ENCODE results near the gene DDX11. TPM values are rescaled to one million over a fixed set of nuclear protein-coding genes. Genes with fewer than 3 reads are reported as not detected.
A peak's percentile ranks its signal among the peaks of the same experiment; 100 is the strongest.

DDX11 gene
- total and polyA plus RNA-seq, 2 of the 4 experiments (the other 2 are of a cell fraction) = 10.8 to 17.6 TPM

DNA sequence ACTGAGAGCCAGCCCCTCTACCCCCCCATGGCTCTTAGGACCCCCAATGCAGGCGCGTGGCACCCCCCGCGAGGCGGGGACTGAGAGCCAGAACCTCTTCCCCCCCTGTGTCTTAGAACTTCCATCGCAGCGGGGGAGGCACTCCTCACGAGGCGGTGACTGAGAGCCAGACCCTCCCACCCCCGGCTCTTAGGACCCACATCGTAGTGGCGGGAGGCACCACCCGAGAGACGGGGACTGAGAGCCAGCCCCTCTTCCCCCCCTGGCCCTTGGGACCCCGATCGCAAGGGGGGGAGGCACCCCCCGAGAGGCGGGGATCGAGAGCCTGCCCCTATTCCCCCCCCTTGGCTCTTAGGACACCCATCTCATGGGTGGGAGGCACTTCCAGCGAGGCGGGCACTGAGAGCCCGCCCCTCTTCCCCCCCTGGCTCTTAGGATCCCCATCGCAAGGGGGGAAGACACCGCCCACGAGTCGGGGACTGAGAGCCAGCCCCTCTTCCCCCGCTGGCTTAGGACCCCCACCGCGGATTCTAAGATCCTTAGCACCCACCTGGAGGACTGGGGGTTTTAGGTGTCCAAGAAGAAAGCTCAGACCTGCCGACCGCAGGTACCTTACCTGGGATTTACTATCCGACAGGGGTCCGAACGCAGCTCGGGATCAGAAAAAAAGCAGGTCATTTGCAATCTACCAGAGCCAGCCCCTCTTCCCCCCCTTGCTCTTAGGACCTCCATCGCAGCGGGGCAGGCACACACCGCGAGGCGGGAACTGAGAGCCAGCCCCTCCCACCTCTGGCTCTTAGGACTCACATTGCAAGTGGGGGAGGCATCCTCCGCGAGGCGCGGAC is 44.9 kb downstream of the DDX11 start:
- intact Hi-C loops (cut with micrococcal nuclease) (no loop called here), in situ Hi-C loops (cut with MboI; ENCODE audit: low sequenced_read_pairs) (no loop called here), dilution Hi-C loops (cut with HindIII; ENCODE audit: low sequenced_read_pairs, unreplicated experiment) (no loop called here)
- no TSS peak for BruUV-seq (replicated peaks)
- H2AFZ ChIP-seq (replicated peaks; ENCODE audit: low read length, poor library complexity) = peak overlapping the region; percentile 21
- peaks cover 3% of the 10 kb centered on the region; the same call in 1 of the 2 replicates for H3K4me1 ChIP-seq (ENCODE audit: control insufficient read depth, insufficient read depth, low read length)
- no peak for DNase-seq
- H3K23ac ChIP-seq (ENCODE audit: low read depth, low read length) = no peak overlapping the region
- peaks cover 36% of the 10 kb centered on the region for H3K27me3 ChIP-seq (ENCODE audit: control insufficient read depth, insufficient read depth, low read length)
- no peak overlapping the region for H4K91ac ChIP-seq (ENCODE audit: insufficient read depth, low read depth, low read length)
- ATAC-seq (ENCODE audit: low read depth) = peak; percentile 49
- no peak overlapping the region for H4K8ac ChIP-seq (ENCODE audit: low read depth in 2 of 2, low read length in 2 of 2)
- H2AK5ac ChIP-seq (ENCODE audit: low read depth, low read length) = no peak overlapping the region
- no peak overlapping the region for H2BK120ac ChIP-seq (ENCODE audit: low read depth, low read length)
- no peak overlapping the region for H3K14ac ChIP-seq (replicated peaks; ENCODE audit: low read depth, low read length)
- peak overlapping the region; percentile 79; the same call in 1 of the 2 replicates for H3K4me2 ChIP-seq (ENCODE audit: low read depth, low read length)
- H3K9me3 ChIP-seq (ENCODE audit: control insufficient read depth, insufficient read depth, low read length) = no peaks in the 10 kb centered on the region
- H2BK15ac ChIP-seq (ENCODE audit: low read depth, low read length) = no peak overlapping the region
- no peak overlapping the region for H3K56ac ChIP-seq (ENCODE audit: extremely low read depth, insufficient read depth, low read length)
- no peak overlapping the region for H3K4ac ChIP-seq (ENCODE audit: low read depth, low read length)
- 7% methylated on average over 2 of the region's 44 CpGs; no CpG with 5 or more reads in 1 of the 2 experiments for WGBS, 2 experiments (ENCODE audit: extremely low coverage in 2 of 2, insufficient read length in 1 of 2)
- H3K27ac ChIP-seq (ENCODE audit: insufficient read depth, low read length) = no peak overlapping the region
- H3K9ac ChIP-seq (ENCODE audit: low read depth, low read length) = no peak overlapping the region
- H3K79me1 ChIP-seq (ENCODE audit: low read depth in 1 of 2, low read length in 2 of 2) = no peaks in the 10 kb centered on the region
- H4K5ac ChIP-seq (ENCODE audit: low read depth, low read length) = no peak overlapping the region
- no peaks in the 10 kb centered on the region for H3K36me3 ChIP-seq (ENCODE audit: control insufficient read depth, insufficient read depth, low read length)
- H4K20me1 ChIP-seq (ENCODE audit: insufficient read depth, low read length) = no peaks in the 10 kb centered on the region
- no peak overlapping the region for H3K4me3 ChIP-seq (ENCODE audit: insufficient read depth, low read depth, low read length)
- POLR2A ChIA-PET (ENCODE audit: unreplicated experiment) = no interaction called here
- no peak overlapping the region for H2BK20ac ChIP-seq (ENCODE audit: low read depth, low read length)
- CTCF ChIA-PET = no interaction called here
- no peak overlapping the region for H2AK9ac ChIP-seq (replicated peaks; ENCODE audit: low read depth, low read length, poor library complexity)
- no peak overlapping the region for H2BK5ac ChIP-seq (ENCODE audit: low read depth, low read length, poor library complexity, severe bottlenecking)
- H3K9me1 ChIP-seq (ENCODE audit: insufficient read depth, low read length) = no peaks in the 10 kb centered on the region
- H3K18ac ChIP-seq (ENCODE audit: low read depth, low read length) = no peak overlapping the region
- no peak for TF ChIP-seq RCOR1 (IDR thresholded peaks at IDR 0.05; ENCODE audit: insufficient replicate concordance, low read length)
- no peak for TF ChIP-seq RAD21 (IDR thresholded peaks at IDR 0.05; ENCODE audit: low read length)
- no peak for TF ChIP-seq MAZ (IDR thresholded peaks at IDR 0.05; ENCODE audit: borderline replicate concordance, low read depth, low read length)
- TF ChIP-seq NFE2L2 (IDR thresholded peaks at IDR 0.05; ENCODE audit: low read depth, low read length) = no peak
- no peak for TF ChIP-seq FOS (IDR thresholded peaks at IDR 0.05; ENCODE audit: low read depth, low read length)
- no peak for TF ChIP-seq USF2 (IDR thresholded peaks at IDR 0.05; ENCODE audit: low read depth, low read length)
- no peak for TF ChIP-seq CEBPB (IDR thresholded peaks at IDR 0.05; ENCODE audit: low read depth, low read length)
- no peak for TF ChIP-seq BHLHE40 (IDR thresholded peaks at IDR 0.05; ENCODE audit: low read depth, low read length)
- TF ChIP-seq POLR2A (IDR thresholded peaks at IDR 0.05; ENCODE audit: low read depth, low read length) = no peak
- TF ChIP-seq SMC3 (IDR thresholded peaks at IDR 0.05; ENCODE audit: low read depth, low read length) = no peak
- no peak for TF ChIP-seq ELK1 (IDR thresholded peaks at IDR 0.05; ENCODE audit: borderline replicate concordance, low read depth, low read length)
- TF ChIP-seq MXI1 (IDR thresholded peaks at IDR 0.05; ENCODE audit: borderline replicate concordance, low read depth, low read length) = no peak
- TF ChIP-seq CTCF (conservative IDR thresholded peaks at IDR 0.05; ENCODE audit: low read depth, low read length) = no peak
- no peak for TF ChIP-seq MAFK (IDR thresholded peaks at IDR 0.05; ENCODE audit: low read depth, low read length)
- TF ChIP-seq RFX5 (IDR thresholded peaks at IDR 0.05; ENCODE audit: low read depth, low read length) = no peak

Data from IMR-90 (cell line).